ENCODE data around the gene MUSTN1.

Gene MUSTN1

GRCh38 chr3:52827866-52828376, 6.9 kb downstream of the MUSTN1 start:
- H3K36me3 ChIP-seq (ENCODE audit: insufficient read depth, low read length) = no peaks in the 10 kb centered on the region
- H4K20me1 ChIP-seq (ENCODE audit: insufficient read depth, low read length, poor library complexity, severe bottlenecking) = no peaks in the 10 kb centered on the region
- H3K27me3 ChIP-seq (ENCODE audit: insufficient read depth, low read length, poor library complexity, severe bottlenecking) = no peaks in the 10 kb centered on the region
- no peaks in the 10 kb centered on the region for H3F3A ChIP-seq (ENCODE audit: low read depth)
- no peak overlapping the region for H3K4me3 ChIP-seq (ENCODE audit: low read length, poor library complexity, severe bottlenecking)
- no peak overlapping the region for H3K4me2 ChIP-seq (ENCODE audit: low read depth, low read length, poor library complexity, severe bottlenecking)
- no peak overlapping the region for H2AFZ ChIP-seq (ENCODE audit: low read length)
- H3K9me2 ChIP-seq (replicated peaks; ENCODE audit: low read depth, low read length) = no peaks in the 10 kb centered on the region
- TF ChIP-seq CTCF (conservative IDR thresholded peaks at IDR 0.05; ENCODE audit: low read length) (no peak), EZH2phosphoT487 (IDR thresholded peaks at IDR 0.05; ENCODE audit: borderline replicate concordance) (no peak)
- H3K9me3 ChIP-seq (ENCODE audit: insufficient read depth, low read depth, low read length) = no peaks in the 10 kb centered on the region
- H3K79me2 ChIP-seq (ENCODE audit: insufficient read depth, low read length) = no peaks in the 10 kb centered on the region
- H3K4me1 ChIP-seq (ENCODE audit: insufficient read depth, low read length, poor library complexity, severe bottlenecking) = no peaks in the 10 kb centered on the region
- no peak overlapping the region for H3K9ac ChIP-seq (ENCODE audit: low read depth, low read length, poor library complexity, severe bottlenecking)

DNA sequence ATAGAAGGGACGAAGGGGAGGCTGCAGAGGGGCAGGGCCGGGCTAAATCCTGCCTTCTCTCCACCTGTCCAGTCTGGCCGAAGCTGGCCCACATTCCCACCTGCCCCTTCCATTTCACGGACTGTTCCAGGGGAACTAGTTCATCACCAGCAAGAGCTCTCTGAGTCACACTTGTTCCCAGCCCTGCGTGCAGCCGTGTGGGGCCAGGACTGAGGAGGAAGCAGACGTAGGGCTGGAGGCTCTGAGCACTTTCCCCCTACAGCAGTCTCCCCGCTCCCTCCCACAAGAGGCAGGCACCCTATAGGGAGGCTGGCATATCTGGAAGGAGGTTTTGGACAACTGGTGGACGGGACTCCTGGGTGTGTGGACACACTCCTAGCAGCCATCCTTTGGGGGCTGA, 7.4 kb downstream of the MUSTN1 start:
- Histone ChIP-seq H3F3A (ENCODE audit: low read depth) (no peaks in the 10 kb centered on the region), H4K20me1 (ENCODE audit: insufficient read depth, low read length, poor library complexity, severe bottlenecking) (no peaks in the 10 kb centered on the region), H3K4me2 (ENCODE audit: low read depth, low read length, poor library complexity, severe bottlenecking) (no peak overlapping the region)

DNA sequence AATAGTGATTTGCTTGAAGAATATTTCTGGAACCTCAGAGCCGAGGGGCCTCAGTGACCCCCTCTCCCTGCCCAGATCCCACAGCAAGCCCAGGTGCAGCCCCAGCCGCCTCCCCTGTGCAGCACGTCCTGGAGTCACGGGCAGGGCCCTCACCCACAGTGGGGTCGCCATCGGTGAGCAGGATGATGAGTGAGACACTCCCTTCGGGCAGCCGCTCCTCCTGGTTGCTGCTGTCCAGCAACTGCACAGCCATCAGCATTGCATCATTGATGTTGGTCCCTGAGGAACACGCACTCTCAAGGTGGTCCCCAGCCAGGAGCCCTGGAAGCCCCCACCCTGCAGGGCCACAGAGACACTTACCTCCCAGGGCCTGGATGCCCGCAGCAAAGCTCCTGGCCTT, 10.8 kb downstream of the MUSTN1 start:
- Histone ChIP-seq H3K9me2 (replicated peaks; ENCODE audit: low read depth, low read length) (no peaks in the 10 kb centered on the region), H3K36me3 (ENCODE audit: insufficient read depth, low read length) (no peaks in the 10 kb centered on the region), H3K27me3 (ENCODE audit: insufficient read depth, low read length, poor library complexity, severe bottlenecking) (no peaks in the 10 kb centered on the region), H3K9me3 (ENCODE audit: insufficient read depth, low read depth, low read length) (no peaks in the 10 kb centered on the region), H3F3A (ENCODE audit: low read depth) (no peaks in the 10 kb centered on the region), H3K79me2 (ENCODE audit: insufficient read depth, low read length) (no peaks in the 10 kb centered on the region), H4K20me1 (ENCODE audit: insufficient read depth, low read length, poor library complexity, severe bottlenecking) (no peaks in the 10 kb centered on the region), H3K4me3 (ENCODE audit: low read length, poor library complexity, severe bottlenecking) (no peak overlapping the region), H3K4me1 (ENCODE audit: insufficient read depth, low read length, poor library complexity, severe bottlenecking) (no peaks in the 10 kb centered on the region), H3K9ac (ENCODE audit: low read depth, low read length, poor library complexity, severe bottlenecking) (no peak overlapping the region), H2AFZ (ENCODE audit: low read length) (no peak overlapping the region), H3K4me2 (ENCODE audit: low read depth, low read length, poor library complexity, severe bottlenecking) (no peak overlapping the region)
- TF ChIP-seq EZH2phosphoT487 (IDR thresholded peaks at IDR 0.05; ENCODE audit: borderline replicate concordance) (no peak), CTCF (conservative IDR thresholded peaks at IDR 0.05; ENCODE audit: low read length) (no peak)

More for the DNA sequence above, 7.4 kb downstream of the MUSTN1 start:
- Histone ChIP-seq H3K9me2 (replicated peaks; ENCODE audit: low read depth, low read length) (no peaks in the 10 kb centered on the region), H3K9ac (ENCODE audit: low read depth, low read length, poor library complexity, severe bottlenecking) (no peak overlapping the region), H3K9me3 (ENCODE audit: insufficient read depth, low read depth, low read length) (no peaks in the 10 kb centered on the region), H3K36me3 (ENCODE audit: insufficient read depth, low read length) (no peaks in the 10 kb centered on the region), H3K79me2 (ENCODE audit: insufficient read depth, low read length) (no peaks in the 10 kb centered on the region), H3K4me1 (ENCODE audit: insufficient read depth, low read length, poor library complexity, severe bottlenecking) (no peaks in the 10 kb centered on the region), H3K27me3 (ENCODE audit: insufficient read depth, low read length, poor library complexity, severe bottlenecking) (no peaks in the 10 kb centered on the region), H2AFZ (ENCODE audit: low read length) (no peak overlapping the region), H3K4me3 (ENCODE audit: low read length, poor library complexity, severe bottlenecking) (no peak overlapping the region)
- TF ChIP-seq EZH2phosphoT487 (IDR thresholded peaks at IDR 0.05; ENCODE audit: borderline replicate concordance) = no peak
- TF ChIP-seq CTCF (conservative IDR thresholded peaks at IDR 0.05; ENCODE audit: low read length) = no peak
